Endothelial cell of umbilical vein (primary cell): ENCODE measurements around the gene PDE3A. TPM values are rescaled to one million over a fixed set of nuclear protein-coding genes. Genes with fewer than 3 reads are reported as not detected.

Experiments
- BruUV-seq: library from RNA; stranded (reverse); fragments of 400-500 nt; replicated peaks from 2 replicates; lab custom pipeline; 2021; lab: Mats Ljungman, UMichigan
- CTCF ChIA-PET: fragments of 300-600, 350-600 bp; sonication (Branson Sonifier 250); formaldehyde crosslinking; loops from one replicate; lab custom pipeline; 2021; ENCODE audit warnings: antibody characterized with exemption, inconsistent platforms; lab: Charles Lee
- POLR2A ChIA-PET: fragments of 300-600, 350-600 bp; sonication (Branson Sonifier 250); formaldehyde crosslinking; loops from one replicate; lab custom pipeline; 2021; ENCODE audit warnings: antibody characterized with exemption, inconsistent platforms; lab: Charles Lee
- DNase-seq: peaks from one replicate; pipeline ENCODE4 v3.0.0-alpha.2; 2011; ENCODE audit warnings: low read depth, low spot score
- FAIRE-seq: peaks from 2 replicates; lab custom pipeline; 2011; peaks lifted over from hg19 to GRCh38; lab: Jason Lieb, UNC
- H2AFZ ChIP-seq: 2 replicates; pipeline ENCODE4 v1.6.0; 2012; ENCODE audit warnings: low read depth, low read length, control low read depth, inconsistent platforms
- H3K27ac ChIP-seq: 2 replicates; pipeline ENCODE4 v1.5.1; 2011; ENCODE audit warnings: low read depth, mild to moderate bottlenecking, control low read depth, low read length, moderate library complexity; ENCODE audit not compliant: insufficient read depth
- H3K27me3 ChIP-seq, 2 experiments: 2 replicates each; pipeline versions ENCODE4 v1.6.0 to v1.6.1; 2011; ENCODE audit warnings: low read length in 2 of 2, mixed read lengths in 1 of 2; ENCODE audit not compliant: control insufficient read depth in 2 of 2, insufficient read depth in 2 of 2
- H3K36me3 ChIP-seq, 2 experiments: 2 replicates in 1 of 2; 3 replicates in 1 of 2; pipeline ENCODE4 v1.5.1; 2011; ENCODE audit warnings: low read length in 2 of 2, mild to moderate bottlenecking in 1 of 2, moderate library complexity in 1 of 2; ENCODE audit not compliant: control insufficient read depth in 2 of 2, insufficient read depth in 2 of 2; ENCODE audit errors: extremely low read depth in 1 of 2
- H3K4me1 ChIP-seq: 3 replicates; pipeline ENCODE4 v1.5.1; 2011; ENCODE audit warnings: mild to moderate bottlenecking, low read length; ENCODE audit not compliant: control insufficient read depth, insufficient read depth; ENCODE audit errors: extremely low read depth
- H3K4me2 ChIP-seq: 2 replicates; pipeline ENCODE4 v1.6.1; 2011; ENCODE audit warnings: low read length, control low read depth, mixed read lengths; ENCODE audit not compliant: insufficient read depth
- H3K4me3 ChIP-seq, 3 experiments: fragments of 200-600 bp in 1 of 3; sonication (generic), shearing (Covaris generic) in 1 of 3; replicated peaks in 1 of 3; 2 replicates each; pipeline ENCODE4 v1.5.1; 2011 to 2016; ENCODE audit warnings: control low read depth in 3 of 3, low read length in 3 of 3, mild to moderate bottlenecking in 2 of 3, inconsistent platforms in 1 of 3, low read depth in 1 of 3, moderate library complexity in 1 of 3; ENCODE audit not compliant: insufficient read depth in 1 of 3
- H3K79me2 ChIP-seq: 2 replicates; pipeline ENCODE4 v1.6.0; 2012; ENCODE audit warnings: low read length, inconsistent platforms; ENCODE audit not compliant: control insufficient read depth, insufficient read depth
- H3K9ac ChIP-seq: replicated peaks from 2 replicates; pipeline ENCODE3; 2011; ENCODE audit warnings: low read length, control low read depth; ENCODE audit not compliant: insufficient read depth; ENCODE audit errors: extremely low read depth
- H3K9me1 ChIP-seq: replicated peaks from 3 replicates; pipeline ENCODE4 v1.6.0; 2011; ENCODE audit warnings: mild to moderate bottlenecking, low read length; ENCODE audit not compliant: control insufficient read depth, insufficient read depth; ENCODE audit errors: extremely low read depth
- H3K9me3 ChIP-seq: replicated peaks from 2 replicates; pipeline ENCODE4 v1.5.1; 2012; ENCODE audit warnings: low read length, inconsistent platforms; ENCODE audit not compliant: control insufficient read depth, insufficient read depth
- H4K20me1 ChIP-seq: replicated peaks from 2 replicates; pipeline ENCODE3; 2011; ENCODE audit warnings: mild to moderate bottlenecking, low read length; ENCODE audit not compliant: control insufficient read depth, insufficient read depth; ENCODE audit errors: extremely low read depth
- CTCF ChIP-seq, 2 donors: IDR thresholded peaks; 1 replicate in 1 of 2; 2 replicates in 1 of 2; pipeline ENCODE4 v1.5.1; 2011; ENCODE audit warnings: low read length in 2 of 2, mild to moderate bottlenecking in 2 of 2, moderate library complexity in 2 of 2, control low read depth in 1 of 2, inconsistent platforms in 1 of 2, low read depth in 1 of 2; ENCODE audit not compliant: insufficient read depth in 1 of 2; ENCODE audit errors: extremely low read depth in 1 of 2
- FOS ChIP-seq: IDR thresholded peaks from 2 replicates; pipeline ENCODE4 v1.6.1; 2011; ENCODE audit warnings: mild to moderate bottlenecking, low read length, moderate library complexity, borderline replicate concordance; ENCODE audit not compliant: insufficient read depth
- JUN ChIP-seq: IDR thresholded peaks from 2 replicates; pipeline ENCODE4 v1.6.1; 2011; ENCODE audit warnings: borderline replicate concordance, low read depth; ENCODE audit not compliant: insufficient read length, insufficient read depth
- MAX ChIP-seq: IDR thresholded peaks from 2 replicates; pipeline ENCODE4 v1.6.1; 2011; ENCODE audit not compliant: insufficient read depth, insufficient read length
- dilution Hi-C: fragments of 300-500 bp; cut with MboI; formaldehyde crosslinking; loops from one replicate; pipeline ENCODE4 v1.15.0; 2019; ENCODE audit warnings: low sequenced_read_pairs; ENCODE audit not compliant: extremely low pct_ligation_motif_present
- intact Hi-C: fragments of 100-400 bp; cut with micrococcal nuclease; formaldehyde crosslinking; loops from one replicate; pipeline ENCODE4 v1.10.0; 2022
- polyA plus RNA-seq, 4 experiments: library from polyadenylated mRNA; depleted of rRNA in 3 of 4; stranded (reverse) in 3 of 4; unstranded in 1 of 4; fragments of >200 nt; gene quantifications; 2 replicates each; pipeline versions ENCODE4 v1.2.1 to v1.2.3, GENCODE V29; 2011 to 2012; ENCODE audit warnings: missing spikeins in 1 of 4
- total RNA-seq: library from RNA; stranded (reverse); gene quantifications from 2 replicates; pipeline ENCODE4 v1.2.3, GENCODE V29; 2021

Gene PDE3A
- total and polyA plus RNA-seq, 2 donors (not counting 3 experiments of a cell fraction or from before 2014, with no cell fraction given), result 14.0 to 27.4 TPM

- FAIRE-seq (peak; percentile 56), DNase-seq (no peak)
- H3K36me3 ChIP-seq, result no peaks in the 10 kb centered on the region
- H3K9me1 ChIP-seq, result no peaks in the 10 kb centered on the region
- intact Hi-C loops (loop anchor here (1.0 kb wide), 1 partner anchor 439 kb away; no protein-coding TSS in a partner anchor), dilution Hi-C loops (no loop called here)
- no peaks in the 10 kb centered on the region for H3K4me1 ChIP-seq
- no peaks in the 10 kb centered on the region for H3K27me3 ChIP-seq
- ChIA-PET POLR2A (no interaction called here), CTCF (no interaction called here)
- H2AFZ ChIP-seq, result no peak overlapping the region
- no peak overlapping the region for H3K27ac ChIP-seq
- TF ChIP-seq FOS (no peak), MAX (no peak), CTCF (IDR thresholded peaks at IDR 0.05; ENCODE audit: extremely low read depth in 1 of 2, insufficient read depth in 1 of 2, low read depth in 1 of 2, low read length in 2 of 2) (no peak), JUN (no peak)
- no peaks in the 10 kb centered on the region for H3K9me3 ChIP-seq
- no peaks in the 10 kb centered on the region for H4K20me1 ChIP-seq
- H3K4me2 ChIP-seq, result no peak overlapping the region
- H3K9ac ChIP-seq, result no peak overlapping the region
- H3K79me2 ChIP-seq, result no peaks in the 10 kb centered on the region
- no TSS peak for BruUV-seq
- H3K4me3 ChIP-seq, result no peak overlapping the region
Observed at GRCh38 chr12:20731274-20731673, 362.9 kb downstream of the PDE3A start.
